Activated CD8-positive, alpha-beta memory T cell treated with anti-CD3 and anti-CD28 coated beads for 4 hours (primary cell): ENCODE results near the gene ARHGEF17.

Experiments
- DNase-seq, 2 donors: peaks; one replicate each; pipeline ENCODE4 v3.0.0-alpha.2; 2020; ENCODE audit warnings: low read depth in 2 of 2

Gene ARHGEF17

DNA sequence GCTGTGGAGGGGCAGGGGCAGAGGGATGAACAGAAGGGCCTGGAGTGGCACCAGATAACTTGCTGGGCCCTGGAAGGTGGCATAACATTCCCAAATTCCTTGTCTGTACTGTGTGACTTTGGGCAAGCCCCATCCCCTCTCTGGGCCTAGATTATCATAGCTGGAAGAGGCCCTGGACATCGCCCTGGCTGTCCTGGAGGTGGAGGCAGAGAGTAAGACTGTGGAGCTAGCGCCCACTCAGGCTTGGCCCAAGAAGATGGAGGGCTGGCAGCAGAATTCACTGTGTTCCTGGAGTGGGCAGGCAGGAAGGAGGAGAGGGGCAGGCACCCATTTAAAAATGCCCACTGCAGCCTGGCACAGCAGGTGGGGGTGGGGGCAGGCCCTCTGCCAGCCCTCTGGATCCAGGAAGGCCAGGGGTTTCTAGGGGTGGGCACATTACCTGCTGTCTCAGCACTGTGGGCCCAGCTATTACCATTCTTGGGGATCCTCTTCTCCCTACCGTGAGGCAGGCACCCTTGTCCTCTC lies 22.6 kb downstream of the ARHGEF17 start:
- no peak for DNase-seq

DNA sequence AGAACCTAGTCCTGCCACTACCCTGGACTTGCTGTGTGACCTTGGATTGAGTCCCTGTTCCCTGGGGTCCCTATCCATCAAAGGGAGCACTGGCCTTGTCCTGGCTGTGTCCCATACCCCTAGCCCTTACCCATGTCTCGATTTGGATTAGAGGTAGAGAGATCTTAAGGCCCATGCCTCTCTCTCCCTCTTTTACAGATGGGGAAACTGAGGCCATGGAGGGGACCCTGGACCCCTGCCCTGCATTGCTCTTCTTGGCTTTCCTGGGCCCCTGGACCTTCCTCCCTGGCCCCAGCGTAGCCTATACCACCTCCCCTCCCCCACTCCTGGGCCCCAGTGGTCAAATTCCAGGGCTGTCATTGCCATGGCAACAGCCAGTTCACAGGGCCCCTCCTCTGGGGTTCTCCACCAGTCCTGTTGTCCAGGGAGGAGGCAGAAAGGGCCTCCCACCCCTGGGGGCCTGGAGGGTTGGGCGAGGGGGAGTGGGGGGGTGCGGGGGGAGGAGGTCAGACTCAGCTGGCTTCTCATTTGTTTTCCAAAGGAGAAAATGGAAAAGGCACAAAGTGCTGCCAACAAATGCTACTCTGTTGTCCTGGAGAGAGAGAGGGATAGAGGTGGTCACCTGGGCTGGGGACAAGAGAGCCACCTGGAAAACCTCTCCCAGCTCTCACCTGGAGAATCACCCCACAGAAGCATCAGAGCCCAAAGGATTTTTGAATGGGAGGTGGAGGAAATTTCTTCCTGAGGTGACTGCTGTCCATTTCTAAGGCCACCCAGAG lies 23.3 kb downstream of the ARHGEF17 start:
- DNase-seq, result no peak

GRCh38 chr11:73333173-73333572 lies 25.1 kb downstream of the ARHGEF17 start:
- DNase-seq, result no peak

DNA sequence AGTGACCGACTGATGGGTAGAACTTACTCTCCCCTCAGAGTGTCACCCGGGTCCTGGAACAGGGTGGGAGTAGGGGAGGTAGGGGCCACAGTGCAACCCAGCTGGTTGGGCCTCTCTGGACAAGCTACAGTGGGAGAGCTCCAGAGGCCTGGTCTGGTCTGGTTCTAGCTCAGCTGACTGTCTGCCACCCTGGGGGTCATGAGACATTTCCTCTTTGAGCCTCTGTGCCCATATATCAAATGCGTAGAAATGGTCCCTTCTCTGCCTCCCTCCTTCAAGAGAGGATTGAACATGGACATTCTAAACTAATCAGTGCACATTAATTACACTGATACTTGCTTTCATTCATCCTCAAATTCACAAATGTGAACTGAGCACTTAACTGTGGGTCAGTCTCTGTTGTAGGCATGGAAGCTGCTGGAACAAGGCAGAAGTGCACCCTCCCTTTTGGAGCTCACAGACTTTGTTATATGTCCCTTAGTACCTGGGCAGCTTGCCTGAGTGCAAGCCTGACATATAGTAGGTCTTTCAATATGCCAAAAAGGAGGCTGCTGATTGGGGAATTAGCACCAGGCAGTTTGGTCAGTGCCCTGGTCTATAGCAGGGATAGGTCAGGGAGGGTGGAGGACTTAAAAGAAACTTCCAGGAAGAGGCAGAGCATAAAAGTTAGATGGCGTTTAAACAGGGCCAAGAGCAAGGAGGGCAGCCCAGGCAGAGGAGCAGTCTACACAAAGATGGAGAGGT lies 25.7 kb downstream of the ARHGEF17 start:
- DNase-seq, result no peak

DNA sequence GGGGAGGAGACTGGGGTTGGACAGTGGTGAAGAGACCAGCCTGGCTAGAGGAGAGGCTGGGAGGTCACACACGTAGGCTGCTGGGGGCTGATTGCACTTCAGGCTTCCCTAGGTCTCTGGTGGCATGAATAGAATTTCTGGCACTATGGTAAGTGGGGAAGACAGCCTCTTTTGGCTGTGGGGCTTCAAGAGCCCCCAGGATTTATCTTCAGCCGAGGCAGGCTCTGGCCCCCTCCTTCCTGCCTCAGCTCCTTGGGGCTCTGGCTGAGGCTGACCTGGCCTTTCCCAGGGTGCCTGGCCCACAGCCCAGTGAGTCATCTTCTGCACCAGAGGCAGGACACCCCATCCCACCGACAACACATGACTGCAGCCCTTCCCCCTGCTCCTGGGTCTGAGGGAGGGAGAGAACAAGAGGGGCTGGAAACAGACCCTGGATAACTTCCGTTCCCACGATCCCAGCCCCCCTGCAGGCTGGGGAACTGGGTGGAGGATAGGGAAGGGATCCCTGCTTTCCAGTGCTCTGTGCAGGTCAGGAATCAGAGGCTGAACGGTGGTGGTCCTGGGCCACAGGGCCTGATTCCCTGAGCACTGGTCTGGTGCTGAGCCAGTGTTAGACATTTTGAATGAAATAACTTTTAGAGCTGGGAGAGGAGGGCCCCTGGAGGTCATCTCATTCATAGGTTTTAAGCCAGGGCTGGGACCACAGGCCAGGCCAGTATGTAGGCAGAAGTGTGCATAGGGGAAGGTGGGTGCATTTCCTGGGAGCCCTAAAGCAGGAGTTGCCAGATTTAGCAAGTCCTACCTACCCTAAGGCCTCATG lies 26.5 kb downstream of the ARHGEF17 start:
- no peak for DNase-seq

- peak; percentile 49 to 62 for DNase-seq
Observed at GRCh38 chr11:73335204-73335923, 27.3 kb downstream of the ARHGEF17 start.

DNA sequence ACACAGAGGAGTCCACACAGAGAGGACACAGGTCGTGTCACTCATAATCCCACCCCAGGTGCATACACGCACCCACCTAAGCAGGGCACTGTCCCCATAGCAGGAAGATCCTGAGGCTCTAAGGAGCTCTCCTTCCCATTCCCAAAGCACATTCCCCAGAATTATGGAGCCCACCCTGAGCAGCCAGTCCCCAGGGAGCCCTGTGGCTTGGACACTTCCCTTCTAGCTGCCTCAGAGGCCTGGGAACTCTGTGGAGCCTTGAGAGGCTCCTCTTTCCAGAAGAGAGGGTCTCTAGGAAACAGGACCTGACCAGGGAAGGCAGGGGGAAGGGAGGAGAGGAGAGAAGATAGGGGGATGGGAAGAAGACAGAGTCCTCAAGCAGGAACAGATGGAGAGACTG lies 29.8 kb downstream of the ARHGEF17 start:
- no peak for DNase-seq

- no peak for DNase-seq
Observed at GRCh38 chr11:73338279-73338678, 30.2 kb downstream of the ARHGEF17 start.

GRCh38 chr11:73340164-73340563 lies 32.1 kb downstream of the ARHGEF17 start:
- DNase-seq, result no peak

- no peak for DNase-seq
Observed at GRCh38 chr11:73342633-73343032, 34.6 kb downstream of the ARHGEF17 start.

- DNase-seq, result no peak
Observed at GRCh38 chr11:73343076-73343873, 35.2 kb downstream of the ARHGEF17 start.

DNA sequence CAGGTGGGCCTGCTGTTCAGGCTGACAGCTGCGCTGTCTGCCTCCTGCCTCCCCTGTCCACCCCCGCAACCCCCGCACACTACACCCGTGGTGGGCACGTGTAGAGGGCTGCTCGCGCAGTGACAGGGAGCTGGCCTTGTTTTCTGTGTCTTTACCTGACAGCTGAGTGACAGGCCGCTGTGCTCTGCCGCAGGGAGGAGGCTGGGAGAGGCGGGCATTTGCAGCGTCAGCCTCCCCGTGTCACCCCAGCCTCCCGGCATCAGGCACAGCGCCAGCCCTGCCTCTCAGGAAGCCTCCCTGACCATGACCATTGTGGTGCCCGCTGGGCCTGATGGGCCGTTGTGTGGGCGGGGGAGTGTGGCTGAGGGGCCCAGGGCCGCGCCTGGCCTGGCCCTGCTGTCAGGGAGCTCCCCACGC lies 36.1 kb downstream of the ARHGEF17 start:
- no peak for DNase-seq

GRCh38 chr11:73345481-73346160 lies 37.5 kb downstream of the ARHGEF17 start:
- no peak for DNase-seq

DNA sequence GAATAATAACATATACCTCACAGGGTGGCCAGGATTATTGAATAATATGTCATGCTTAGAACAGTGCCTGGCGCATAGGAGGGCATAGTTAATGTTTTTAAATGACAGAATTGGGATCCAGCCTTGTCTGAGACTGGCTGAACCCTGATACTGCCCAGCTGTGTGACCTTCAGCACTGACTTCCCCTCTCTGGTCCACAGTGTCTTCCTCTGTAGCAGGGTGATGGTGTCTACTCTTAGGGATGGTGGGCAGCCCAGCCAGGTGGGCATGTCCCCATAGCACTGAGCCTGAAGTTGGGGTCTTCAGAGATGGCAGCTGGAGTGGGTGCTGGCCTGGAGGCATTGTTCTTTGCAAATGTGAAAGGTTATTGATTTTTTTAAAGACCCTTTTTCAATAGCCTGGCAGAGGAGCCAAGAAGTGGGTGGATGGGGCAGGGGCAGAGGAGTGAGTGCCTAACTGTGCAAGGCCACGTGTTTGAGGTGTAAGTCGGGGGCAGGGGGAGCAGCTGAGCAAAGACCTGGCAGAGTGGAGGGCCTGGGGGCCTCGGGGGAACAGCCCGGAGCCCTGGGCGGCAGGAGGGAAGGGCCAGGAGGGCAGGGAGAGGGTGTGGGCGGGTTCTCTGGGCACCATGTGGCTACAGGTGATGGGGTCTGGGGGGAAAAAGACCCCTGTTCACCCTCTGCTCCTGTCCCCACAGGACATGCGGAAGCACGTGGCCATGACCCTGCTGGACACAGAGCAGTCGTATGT lies 38.3 kb downstream of the ARHGEF17 start:
- no peak for DNase-seq

GRCh38 chr11:73347067-73347466 lies 39.0 kb downstream of the ARHGEF17 start:
- no peak for DNase-seq

- DNase-seq, result no peak
Observed at GRCh38 chr11:73348838-73349237, 40.8 kb downstream of the ARHGEF17 start.

GRCh38 chr11:73349633-73350032 lies 41.6 kb downstream of the ARHGEF17 start:
- no peak for DNase-seq

- DNase-seq, result peak; percentile 11 to 36
Observed at GRCh38 chr11:73350908-73351636, 43.0 kb downstream of the ARHGEF17 start.

GRCh38 chr11:73353422-73353821 lies 45.3 kb downstream of the ARHGEF17 start:
- no peak for DNase-seq
